ENCODE results near the gene SLCO4A1.

Gene SLCO4A1

DNA sequence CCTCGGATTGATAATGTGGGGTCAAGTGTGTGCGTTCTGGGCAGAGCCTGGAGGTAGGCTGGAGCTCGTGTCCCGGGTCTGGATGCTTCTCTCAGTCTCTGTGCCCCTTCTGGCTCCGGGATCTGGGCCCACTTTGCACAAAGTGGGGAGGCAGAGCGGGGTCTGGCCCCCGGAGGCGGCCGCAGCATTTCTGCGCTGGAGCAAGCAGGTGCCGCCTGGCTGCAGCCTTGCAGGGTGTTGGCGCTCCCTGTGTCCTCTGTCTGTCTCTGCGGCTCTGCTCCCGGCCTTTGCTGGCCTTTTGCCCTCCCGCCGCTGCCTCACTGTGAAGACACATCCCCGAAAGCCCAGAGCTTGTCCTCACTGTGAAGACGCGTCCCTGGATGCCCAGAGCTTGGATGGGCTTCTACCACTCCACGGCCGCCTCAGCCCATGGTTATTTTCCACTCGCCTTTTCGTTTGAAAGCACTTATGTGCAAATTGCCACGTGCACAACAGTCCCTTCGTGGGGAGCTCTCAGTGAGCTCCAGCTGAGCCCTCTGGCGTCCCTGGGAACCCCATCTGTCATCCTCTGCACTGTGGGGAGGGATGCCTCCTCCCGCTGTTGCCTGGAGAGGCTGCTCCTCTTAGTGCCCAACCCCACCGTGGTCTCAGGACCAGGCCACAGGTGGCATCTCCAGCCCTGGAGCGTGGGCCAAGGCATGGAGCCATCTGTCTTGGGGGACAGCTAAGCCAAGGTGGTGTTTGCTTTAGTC is 17.4 kb downstream of the SLCO4A1 start:
- TF ChIP-seq, protein P1, sequence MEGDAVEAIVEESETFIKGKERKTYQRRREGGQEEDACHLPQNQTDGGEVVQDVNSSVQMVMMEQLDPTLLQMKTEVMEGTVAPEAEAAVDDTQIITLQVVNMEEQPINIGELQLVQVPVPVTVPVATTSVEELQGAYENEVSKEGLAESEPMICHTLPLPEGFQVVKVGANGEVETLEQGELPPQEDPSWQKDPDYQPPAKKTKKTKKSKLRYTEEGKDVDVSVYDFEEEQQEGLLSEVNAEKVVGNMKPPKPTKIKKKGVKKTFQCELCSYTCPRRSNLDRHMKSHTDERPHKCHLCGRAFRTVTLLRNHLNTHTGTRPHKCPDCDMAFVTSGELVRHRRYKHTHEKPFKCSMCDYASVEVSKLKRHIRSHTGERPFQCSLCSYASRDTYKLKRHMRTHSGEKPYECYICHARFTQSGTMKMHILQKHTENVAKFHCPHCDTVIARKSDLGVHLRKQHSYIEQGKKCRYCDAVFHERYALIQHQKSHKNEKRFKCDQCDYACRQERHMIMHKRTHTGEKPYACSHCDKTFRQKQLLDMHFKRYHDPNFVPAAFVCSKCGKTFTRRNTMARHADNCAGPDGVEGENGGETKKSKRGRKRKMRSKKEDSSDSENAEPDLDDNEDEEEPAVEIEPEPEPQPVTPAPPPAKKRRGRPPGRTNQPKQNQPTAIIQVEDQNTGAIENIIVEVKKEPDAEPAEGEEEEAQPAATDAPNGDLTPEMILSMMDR (IDR thresholded peaks at IDR 0.05; ENCODE audit: insufficient read depth, missing control alignments), result no peak
- DNase-seq (ENCODE audit: insufficient read length, low spot score) (no peak), FAIRE-seq (no peak)

DNA sequence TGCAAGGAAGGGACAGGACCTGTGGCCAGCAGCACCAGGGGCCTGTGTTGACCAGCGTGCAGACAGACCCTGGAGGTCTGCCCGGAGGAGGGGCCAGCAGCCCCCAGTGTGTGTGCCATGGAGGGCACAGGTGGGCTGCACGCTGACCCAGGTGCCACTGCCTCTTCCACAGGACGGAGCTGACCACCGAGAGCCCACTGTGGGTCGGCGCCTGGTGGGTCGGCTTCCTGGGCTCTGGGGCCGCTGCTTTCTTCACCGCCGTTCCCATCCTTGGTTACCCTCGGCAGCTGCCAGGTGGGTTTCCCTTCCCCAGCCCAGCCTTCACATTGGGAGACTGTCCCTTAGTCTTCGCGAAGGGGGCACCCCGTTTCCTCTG is 17.9 kb downstream of the SLCO4A1 start:
- TF ChIP-seq, protein P1 (IDR thresholded peaks at IDR 0.05; ENCODE audit: insufficient read depth, missing control alignments), result no peak
- FAIRE-seq, result no peak
- no peak for DNase-seq (ENCODE audit: insufficient read length, low spot score)

DNA sequence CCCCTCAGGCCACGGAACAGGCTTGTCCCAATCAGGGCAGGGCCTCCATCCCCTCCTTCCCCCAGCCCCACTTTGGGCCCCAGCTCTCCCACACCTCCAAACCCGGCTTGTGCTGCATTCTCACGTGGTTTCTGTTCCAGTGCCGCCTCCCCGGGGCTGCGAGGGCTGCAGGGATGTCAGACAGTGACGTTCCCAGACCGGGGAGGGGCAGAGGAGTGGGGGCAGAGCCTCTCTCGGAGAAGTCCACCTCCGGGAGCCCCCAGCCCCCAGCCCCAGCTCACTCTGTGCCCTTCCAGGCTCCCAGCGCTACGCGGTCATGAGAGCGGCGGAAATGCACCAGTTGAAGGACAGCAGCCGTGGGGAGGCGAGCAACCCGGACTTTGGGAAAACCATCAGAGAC is 18.5 kb downstream of the SLCO4A1 start:
- TF ChIP-seq, protein P1 (IDR thresholded peaks at IDR 0.05; ENCODE audit: insufficient read depth, missing control alignments), result no peak
- DNase-seq (ENCODE audit: insufficient read length, low spot score) (no peak), FAIRE-seq (no peak)

DNA sequence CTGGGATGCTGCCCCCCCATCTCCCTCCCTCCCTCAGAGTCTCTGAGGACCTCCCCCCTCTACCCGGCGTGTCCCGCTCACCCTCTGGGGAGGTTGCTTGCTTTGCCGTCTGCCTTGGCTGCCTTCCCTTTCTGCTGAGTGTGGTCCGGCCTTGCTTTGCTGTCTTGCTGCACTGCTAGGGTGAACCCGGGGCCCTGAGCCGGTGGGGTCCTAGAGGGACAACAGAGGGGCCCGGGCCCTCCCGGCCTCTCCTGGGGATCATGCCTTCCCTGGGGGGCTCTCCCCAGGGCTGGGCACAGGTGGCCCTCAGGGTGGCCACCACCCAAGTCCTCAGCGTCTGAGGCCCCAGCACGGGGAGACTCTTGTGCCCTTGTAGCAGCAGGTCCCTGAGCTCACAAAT is 19.3 kb downstream of the SLCO4A1 start:
- no peak for DNase-seq (ENCODE audit: insufficient read length, low spot score)
- no peak for FAIRE-seq
- TF ChIP-seq, protein P1 (IDR thresholded peaks at IDR 0.05; ENCODE audit: insufficient read depth, missing control alignments), result no peak

DNA sequence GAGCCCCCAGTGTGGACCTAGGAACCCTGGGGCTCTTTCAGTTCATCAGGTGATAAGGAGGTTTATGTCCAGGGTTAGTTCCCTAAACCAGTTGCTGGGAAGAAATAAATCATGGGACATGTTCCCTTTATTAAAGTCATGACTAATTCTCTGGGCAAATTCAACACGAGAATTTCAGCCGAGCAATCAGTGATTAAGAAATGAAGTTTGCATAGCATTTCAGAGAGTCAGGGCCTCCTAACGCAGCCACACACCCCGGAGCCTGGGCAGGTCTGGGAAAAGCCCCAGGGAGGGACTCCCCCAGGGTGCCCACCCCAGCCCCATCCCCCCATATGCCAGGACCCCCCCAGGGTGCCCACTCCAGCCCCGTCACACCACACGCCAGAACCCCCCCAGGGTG is 20.1 kb downstream of the SLCO4A1 start:
- FAIRE-seq, result no peak
- DNase-seq (ENCODE audit: insufficient read length, low spot score), result no peak
- TF ChIP-seq, protein P1 (IDR thresholded peaks at IDR 0.05; ENCODE audit: insufficient read depth, missing control alignments), result no peak

DNA sequence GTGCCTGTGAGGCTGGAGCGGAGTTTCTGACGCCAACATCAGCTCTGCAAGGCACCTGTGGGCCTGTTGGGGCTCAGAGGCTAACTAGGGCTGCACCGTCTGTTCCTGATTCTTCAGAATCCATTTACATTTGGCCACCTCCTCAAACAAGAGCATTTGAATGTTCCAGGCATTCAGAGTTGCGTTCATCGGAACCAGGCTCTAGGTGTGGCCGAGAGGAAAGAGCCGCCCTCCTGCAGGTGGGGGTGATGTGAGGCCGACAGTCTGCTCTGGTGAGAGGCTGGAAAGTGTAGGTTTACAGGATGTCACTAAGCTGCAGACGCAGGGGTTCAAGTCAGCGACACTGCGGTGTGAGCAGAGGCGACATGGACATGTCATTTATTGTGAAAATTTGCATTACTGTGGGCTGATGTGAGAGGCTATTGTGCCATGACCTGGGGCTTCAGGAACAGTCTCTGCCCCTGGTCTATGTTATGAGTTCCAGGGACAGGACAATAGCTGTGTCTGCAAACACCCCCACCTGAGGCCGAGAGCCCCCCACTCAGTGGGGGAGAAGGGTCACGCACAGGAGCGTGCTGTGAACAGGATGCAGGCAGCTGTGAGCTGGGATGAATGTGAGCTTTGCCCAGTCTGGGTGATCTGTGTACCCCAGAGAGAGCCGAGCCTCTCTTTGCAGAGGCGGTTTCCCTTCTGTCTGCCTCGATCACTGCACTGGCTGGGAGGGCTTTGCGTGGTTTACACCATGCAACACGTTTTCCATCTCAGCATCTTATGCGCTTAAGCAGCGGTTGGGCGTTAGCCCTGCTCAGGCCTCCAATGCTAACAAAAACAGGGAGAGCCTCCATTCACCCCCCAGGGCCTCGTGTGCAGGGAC is 21.1 kb downstream of the SLCO4A1 start:
- FAIRE-seq, result no peak
- TF ChIP-seq, protein P1 (IDR thresholded peaks at IDR 0.05; ENCODE audit: insufficient read depth, missing control alignments), result no peak

More for the DNA sequence above, 21.1 kb downstream of the SLCO4A1 start:
- no peak for DNase-seq (ENCODE audit: insufficient read length, low spot score)

All from D721Med (cell line).